Measurements from ENCODE around the gene DYNC2I2. TPM values are rescaled to one million over a fixed set of nuclear protein-coding genes. Genes with fewer than 3 reads are reported as not detected.
A peak's percentile ranks its signal among the peaks of the same experiment; 100 is the strongest.

The DYNC2I2 gene
- 120 and 128 TPM in 2 replicates for total RNA-seq
- long read RNA-seq, transcript WDR34-201 (9 exons, 1,755 nt): major isoform, 16 of 21 reads
- long read RNA-seq, partial matches to known transcripts: 2 of 21 reads
- long read RNA-seq, other reads (novel, unspliced or antisense): 3 of 21 reads

DNA sequence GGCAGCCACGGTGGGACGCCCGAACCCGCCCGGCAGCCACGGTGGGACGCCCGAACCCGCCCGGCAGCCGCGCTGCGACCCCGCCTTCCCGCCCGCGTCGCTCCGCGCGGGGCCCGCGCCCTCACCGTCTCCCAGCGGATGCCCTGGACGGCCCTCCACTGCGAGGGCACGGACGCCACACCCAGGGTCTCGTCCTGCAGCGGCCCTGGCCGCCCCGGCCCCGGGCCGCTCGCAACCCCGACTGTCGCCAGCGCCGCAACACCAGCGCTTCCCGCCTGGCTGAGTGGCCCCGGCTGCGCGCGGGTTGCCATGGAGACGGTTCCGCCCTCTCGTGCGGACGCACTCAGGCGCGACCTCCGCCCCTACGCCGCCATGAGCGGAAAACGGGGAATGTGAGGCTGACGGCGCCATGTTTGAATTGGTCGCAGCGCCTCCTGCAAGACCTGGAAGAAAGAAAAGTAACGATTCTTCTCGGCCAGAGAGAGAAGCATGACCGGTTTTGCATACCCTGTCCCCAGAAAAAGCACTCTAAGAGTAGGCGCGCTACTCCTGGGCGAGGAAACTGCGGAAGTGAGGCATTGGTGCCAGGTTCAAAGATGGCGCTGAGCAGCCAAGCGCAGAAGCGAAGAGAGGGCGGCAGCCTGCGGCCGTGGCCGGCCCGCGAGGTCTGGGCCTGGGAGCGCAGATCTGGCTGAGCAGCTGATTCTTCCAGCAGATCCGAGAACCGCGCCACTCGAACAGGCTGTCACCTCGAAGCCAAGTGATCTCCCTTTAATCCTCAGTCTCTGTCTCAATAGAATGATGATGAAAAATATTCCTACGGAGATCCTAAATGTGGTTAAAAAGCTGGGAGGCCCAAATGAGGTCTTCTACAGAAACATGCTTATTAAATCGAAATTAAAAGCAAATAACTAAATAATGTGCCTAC is at the start of gene DYNC2I2:
Gene DYNC2I2, minus strand, starts transcription at position 432 of the 928 bp plus-strand sequence. Its CDS starts 121 bp downstream, at position 311.
- DNase-seq (ENCODE audit: low read depth, low spot score): peak; percentile 93
- Mint-ChIP-seq H3K4me3 (peak within 1 kb of the TSS; percentile 92), H3K9me3 (no peaks in the 10 kb centered on the region), H3K4me1 (peaks cover 19% of the 10 kb centered on the region), H3K36me3 (ENCODE audit: low read depth) (peaks cover 3% of the 10 kb centered on the region), H3K27me3 (ENCODE audit: low read depth) (no peaks in the 10 kb centered on the region), H3K27ac (ENCODE audit: unreplicated experiment) (peak within 1 kb of the TSS; percentile 100)
- TF ChIP-seq, protein P1, sequence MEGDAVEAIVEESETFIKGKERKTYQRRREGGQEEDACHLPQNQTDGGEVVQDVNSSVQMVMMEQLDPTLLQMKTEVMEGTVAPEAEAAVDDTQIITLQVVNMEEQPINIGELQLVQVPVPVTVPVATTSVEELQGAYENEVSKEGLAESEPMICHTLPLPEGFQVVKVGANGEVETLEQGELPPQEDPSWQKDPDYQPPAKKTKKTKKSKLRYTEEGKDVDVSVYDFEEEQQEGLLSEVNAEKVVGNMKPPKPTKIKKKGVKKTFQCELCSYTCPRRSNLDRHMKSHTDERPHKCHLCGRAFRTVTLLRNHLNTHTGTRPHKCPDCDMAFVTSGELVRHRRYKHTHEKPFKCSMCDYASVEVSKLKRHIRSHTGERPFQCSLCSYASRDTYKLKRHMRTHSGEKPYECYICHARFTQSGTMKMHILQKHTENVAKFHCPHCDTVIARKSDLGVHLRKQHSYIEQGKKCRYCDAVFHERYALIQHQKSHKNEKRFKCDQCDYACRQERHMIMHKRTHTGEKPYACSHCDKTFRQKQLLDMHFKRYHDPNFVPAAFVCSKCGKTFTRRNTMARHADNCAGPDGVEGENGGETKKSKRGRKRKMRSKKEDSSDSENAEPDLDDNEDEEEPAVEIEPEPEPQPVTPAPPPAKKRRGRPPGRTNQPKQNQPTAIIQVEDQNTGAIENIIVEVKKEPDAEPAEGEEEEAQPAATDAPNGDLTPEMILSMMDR (conservative IDR thresholded peaks at IDR 0.05): no peak

DNA sequence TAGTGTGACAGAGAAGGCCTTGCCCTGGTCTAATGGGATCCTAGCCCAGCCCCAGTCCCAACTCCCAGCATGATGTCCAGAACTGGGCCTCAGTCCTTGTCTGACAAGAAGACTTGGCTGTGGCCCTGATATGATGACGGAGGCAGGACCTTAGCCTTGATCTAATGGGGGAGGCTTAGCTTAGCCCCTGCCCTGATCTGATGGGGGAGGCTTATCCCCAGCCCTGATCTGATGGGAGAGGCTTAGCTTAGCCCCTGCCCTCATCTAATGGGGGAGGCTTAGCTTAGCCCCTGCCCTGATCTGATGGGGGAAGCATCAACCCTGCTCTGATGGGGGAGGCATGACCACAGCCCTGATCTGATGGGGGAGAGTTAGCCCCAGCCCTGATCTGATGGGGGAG is 49.4 kb upstream of the DYNC2I2 start:
- peaks cover 9% of the 10 kb centered on the region for H3K4me1 Mint-ChIP-seq
- peak overlapping the region; percentile 38 for H3K4me3 Mint-ChIP-seq
- H3K27me3 Mint-ChIP-seq (ENCODE audit: low read depth): no peaks in the 10 kb centered on the region
- peaks cover 3% of the 10 kb centered on the region for H3K36me3 Mint-ChIP-seq (ENCODE audit: low read depth)
- H3K27ac Mint-ChIP-seq (ENCODE audit: unreplicated experiment): no peak overlapping the region
- DNase-seq (ENCODE audit: low read depth, low spot score): no peak
- TF ChIP-seq, protein P1 (conservative IDR thresholded peaks at IDR 0.05): no peak
- no peaks in the 10 kb centered on the region for H3K9me3 Mint-ChIP-seq

- TF ChIP-seq, protein P1 (conservative IDR thresholded peaks at IDR 0.05): no peak
- no peak overlapping the region for H3K4me3 Mint-ChIP-seq
- DNase-seq (ENCODE audit: low read depth, low spot score): no peak
- no peaks in the 10 kb centered on the region for H3K9me3 Mint-ChIP-seq
- no peak overlapping the region for H3K27ac Mint-ChIP-seq (ENCODE audit: unreplicated experiment)
- H3K4me1 Mint-ChIP-seq: peaks cover 9% of the 10 kb centered on the region
- H3K27me3 Mint-ChIP-seq (ENCODE audit: low read depth): no peaks in the 10 kb centered on the region
- peaks cover 3% of the 10 kb centered on the region for H3K36me3 Mint-ChIP-seq (ENCODE audit: low read depth)
Measured at GRCh38 chr9:128705051-128705965, 48.7 kb upstream of the DYNC2I2 start.

- TF ChIP-seq, protein P1 (conservative IDR thresholded peaks at IDR 0.05): no peak
- Mint-ChIP-seq H3K4me1 (peaks cover 9% of the 10 kb centered on the region), H3K4me3 (peak overlapping the region; percentile 90), H3K27ac (ENCODE audit: unreplicated experiment) (no peak overlapping the region), H3K9me3 (no peaks in the 10 kb centered on the region), H3K27me3 (ENCODE audit: low read depth) (no peaks in the 10 kb centered on the region), H3K36me3 (ENCODE audit: low read depth) (no peaks in the 10 kb centered on the region)
- DNase-seq (ENCODE audit: low read depth, low spot score): no peak
Measured at GRCh38 chr9:128704356-128704670, 47.7 kb upstream of the DYNC2I2 start.

DNA sequence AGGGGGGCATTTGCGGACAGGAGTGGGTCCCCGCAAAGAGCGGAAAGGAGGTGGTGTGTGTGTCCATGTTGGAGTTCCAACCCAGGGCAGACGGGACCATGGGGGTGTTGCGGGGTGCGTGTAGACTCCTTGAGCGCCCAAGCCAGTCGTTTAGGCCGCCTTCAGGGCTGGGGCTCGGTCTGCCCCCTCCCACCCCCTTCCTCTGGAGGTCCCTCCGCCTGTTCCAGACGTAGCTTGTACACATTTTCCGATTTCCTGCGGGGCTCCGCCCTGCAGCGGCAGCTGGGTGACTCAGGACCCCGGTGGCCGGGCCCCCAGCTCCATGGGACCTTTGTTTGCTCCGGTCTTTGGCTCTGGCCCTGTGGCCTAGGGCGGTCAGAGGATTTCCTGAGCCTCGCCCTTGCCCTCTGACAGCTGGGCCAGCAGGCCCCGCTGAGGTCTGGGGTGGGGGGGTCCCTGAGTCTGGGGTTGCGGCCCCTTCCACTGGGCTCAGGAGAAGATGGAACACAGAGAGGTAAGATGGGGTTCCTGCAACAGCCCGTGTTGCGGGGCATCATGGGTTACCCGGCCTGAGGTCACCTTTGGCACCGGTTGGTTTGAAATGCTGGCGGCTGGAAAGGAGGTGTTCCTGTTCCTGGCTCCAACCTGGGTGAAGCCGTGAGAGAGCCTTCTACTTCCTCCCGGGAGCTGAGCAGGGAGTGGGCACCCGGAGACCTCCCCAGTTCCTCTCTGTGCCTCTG is 47.1 kb upstream of the DYNC2I2 start:
- Mint-ChIP-seq H3K9me3 (no peaks in the 10 kb centered on the region), H3K4me3 (peak overlapping the region; percentile 90), H3K4me1 (peaks cover 9% of the 10 kb centered on the region), H3K27ac (ENCODE audit: unreplicated experiment) (no peak overlapping the region), H3K36me3 (ENCODE audit: low read depth) (no peaks in the 10 kb centered on the region), H3K27me3 (ENCODE audit: low read depth) (no peaks in the 10 kb centered on the region)
- TF ChIP-seq, protein P1 (conservative IDR thresholded peaks at IDR 0.05): no peak
- DNase-seq (ENCODE audit: low read depth, low spot score): no peak
